Hematopoietic multipotent progenitor cell treated with erythropoietin and hydrocortisone succinate and interleukin-3 and kit ligand, for 8 days (in vitro differentiated cells): ENCODE results near the gene KLK6.
A peak's percentile ranks its signal among the peaks of the same experiment; 100 is the strongest.

Experiments used
- DNase-seq: peaks from one replicate; pipeline ENCODE4 v3.0.0-alpha.2; 2015

Gene KLK6

GRCh38 chr19:50947123-50947522, 22.3 kb downstream of the KLK6 start:
- no peak for DNase-seq

GRCh38 chr19:50944795-50945194, 24.6 kb downstream of the KLK6 start:
- no peak for DNase-seq

GRCh38 chr19:50943074-50943828, 26.1 kb downstream of the KLK6 start:
- no peak for DNase-seq

GRCh38 chr19:50939596-50939995, 29.8 kb downstream of the KLK6 start:
- DNase-seq: no peak

GRCh38 chr19:50933640-50934039, 35.8 kb downstream of the KLK6 start:
- peak; percentile 53 for DNase-seq

- no peak for DNase-seq
These were observed 36.7 kb downstream of the KLK6 start for GRCh38 chr19:50932690-50933083.

GRCh38 chr19:50932018-50932689, 37.2 kb downstream of the KLK6 start:
- no peak for DNase-seq

- no peak for DNase-seq
These were observed 38.4 kb downstream of the KLK6 start for GRCh38 chr19:50931023-50931422.

GRCh38 chr19:50928831-50929230, 40.6 kb downstream of the KLK6 start:
- no peak for DNase-seq

- no peak for DNase-seq
These were observed 43.2 kb downstream of the KLK6 start for GRCh38 chr19:50926144-50926543.

- no peak for DNase-seq
These were observed 43.7 kb downstream of the KLK6 start for GRCh38 chr19:50925734-50926133.

GRCh38 chr19:50924586-50924985, 44.8 kb downstream of the KLK6 start:
- no peak for DNase-seq

GRCh38 chr19:50922317-50922853, 47.0 kb downstream of the KLK6 start:
- peak; percentile 76 for DNase-seq

GRCh38 chr19:50921426-50922316, 47.7 kb downstream of the KLK6 start:
- DNase-seq: no peak

GRCh38 chr19:50916069-50916468, 53.3 kb downstream of the KLK6 start:
- DNase-seq: no peak

- DNase-seq: no peak
These were observed 56.4 kb downstream of the KLK6 start for GRCh38 chr19:50912727-50913716.

GRCh38 chr19:50912102-50912599, 57.2 kb downstream of the KLK6 start:
- no peak for DNase-seq

GRCh38 chr19:50911206-50912101, 57.9 kb downstream of the KLK6 start, which contains the start of gene KLK4:
KLK4 (minus strand) TSS chr19:50911395; CDS start chr19:50910738, 657 bp downstream.
- no peak for DNase-seq

- DNase-seq: no peak
These were observed 58.7 kb downstream of the KLK6 start for GRCh38 chr19:50910722-50911121.
